CD4-positive, alpha-beta memory T cell (primary cell): ENCODE results near the gene SLC47A2. TPM values are rescaled to one million over a fixed set of nuclear protein-coding genes. Genes with fewer than 3 reads are reported as not detected.

ENCODE experiments used
- CTCF ChIA-PET: fragments of 350-600 bp; sonication (Branson Sonifier 250); formaldehyde crosslinking; loops from one replicate; lab custom pipeline; 2021; ENCODE audit warnings: inconsistent platforms; ENCODE audit not compliant: partially characterized antibody; lab: Charles Lee
- POLR2A ChIA-PET: fragments of 350-600 bp; sonication (Branson Sonifier 250); formaldehyde crosslinking; loops from one replicate; lab custom pipeline; 2021; ENCODE audit not compliant: partially characterized antibody; lab: Charles Lee
- DNase-seq, 5 donors: peaks; one replicate each; pipeline versions ENCODE4 v3.0.0 to v3.0.0-alpha.2; 2020 to 2022; ENCODE audit warnings: mixed read lengths in 1 of 5
- H3K27ac ChIP-seq: one replicate; pipeline ENCODE4 v1.7.0; 2013; ENCODE audit warnings: low read depth, low read length
- H3K27me3 ChIP-seq: 2 replicates; pipeline ENCODE4 v1.7.0; 2013; ENCODE audit warnings: mild to moderate bottlenecking, low read length, moderate library complexity; ENCODE audit not compliant: insufficient read depth
- H3K36me3 ChIP-seq: 2 replicates; pipeline ENCODE4 v1.7.0; 2013; ENCODE audit warnings: mild to moderate bottlenecking, low read length, moderate library complexity; ENCODE audit not compliant: insufficient read depth
- H3K4me1 ChIP-seq: 2 replicates; pipeline ENCODE4 v1.7.0; 2013; ENCODE audit warnings: mild to moderate bottlenecking, low read length, moderate library complexity; ENCODE audit not compliant: insufficient read depth
- H3K4me3 ChIP-seq, 2 donors: one replicate each; pipeline ENCODE4 v1.7.0; 2013; ENCODE audit warnings: low read length in 2 of 2, mild to moderate bottlenecking in 1 of 2
- H3K9me3 ChIP-seq, 2 donors: one replicate each; pipeline ENCODE4 v1.7.0; 2013; ENCODE audit warnings: low read length in 2 of 2, control low read depth in 1 of 2; ENCODE audit not compliant: control insufficient read depth in 1 of 2
- H3K27ac Mint-ChIP-seq, 7 donors: one replicate each; pipeline ENCODE4 v1.8.0; 2020 to 2021; ENCODE audit warnings: mixed read lengths in 7 of 7, mild to moderate bottlenecking in 6 of 7, inconsistent platforms in 3 of 7, moderate library complexity in 3 of 7
- H3K27me3 Mint-ChIP-seq, 2 donors: one replicate each; pipeline ENCODE4 v1.8.0; 2020 to 2021; ENCODE audit warnings: mixed read lengths in 2 of 2
- H3K36me3 Mint-ChIP-seq, 2 donors: one replicate each; pipeline ENCODE4 v1.8.0; 2020 to 2021; ENCODE audit warnings: mixed read lengths in 2 of 2, inconsistent platforms in 1 of 2, mild to moderate bottlenecking in 1 of 2
- H3K4me1 Mint-ChIP-seq, 4 donors: one replicate each; pipeline ENCODE4 v1.8.0; 2020 to 2021; ENCODE audit warnings: mixed read lengths in 4 of 4, mild to moderate bottlenecking in 1 of 4
- H3K4me3 Mint-ChIP-seq, 8 donors: one replicate each; pipeline ENCODE4 v1.8.0; 2020 to 2021; ENCODE audit warnings: mixed read lengths in 8 of 8, mild to moderate bottlenecking in 7 of 8, moderate library complexity in 6 of 8, inconsistent platforms in 3 of 8
- H3K9me3 Mint-ChIP-seq, 8 donors: one replicate each; pipeline ENCODE4 v1.8.0; 2020 to 2021; ENCODE audit warnings: mixed read lengths in 8 of 8, mild to moderate bottlenecking in 5 of 8, inconsistent platforms in 3 of 8, moderate library complexity in 1 of 8
- intact Hi-C: fragments of 100-400 bp; cut with micrococcal nuclease; formaldehyde crosslinking; loops from one replicate; pipeline ENCODE4 v1.15.1; 2023
- polyA plus RNA-seq, 2 donors: library from polyadenylated mRNA; unstranded; fragments of 300-500 nt; fragmentation: Illumina TruSeq; gene quantifications; one replicate each; pipeline ENCODE4 v1.2.3, GENCODE V29; 2021
- total RNA-seq, 2 experiments: library from RNA; stranded (reverse); gene quantifications; one replicate each; pipeline ENCODE4 v1.2.3, GENCODE V29; 2021

SLC47A2 gene
- total and polyA plus RNA-seq, 4 experiments from 2014 or later: not detected

DNA sequence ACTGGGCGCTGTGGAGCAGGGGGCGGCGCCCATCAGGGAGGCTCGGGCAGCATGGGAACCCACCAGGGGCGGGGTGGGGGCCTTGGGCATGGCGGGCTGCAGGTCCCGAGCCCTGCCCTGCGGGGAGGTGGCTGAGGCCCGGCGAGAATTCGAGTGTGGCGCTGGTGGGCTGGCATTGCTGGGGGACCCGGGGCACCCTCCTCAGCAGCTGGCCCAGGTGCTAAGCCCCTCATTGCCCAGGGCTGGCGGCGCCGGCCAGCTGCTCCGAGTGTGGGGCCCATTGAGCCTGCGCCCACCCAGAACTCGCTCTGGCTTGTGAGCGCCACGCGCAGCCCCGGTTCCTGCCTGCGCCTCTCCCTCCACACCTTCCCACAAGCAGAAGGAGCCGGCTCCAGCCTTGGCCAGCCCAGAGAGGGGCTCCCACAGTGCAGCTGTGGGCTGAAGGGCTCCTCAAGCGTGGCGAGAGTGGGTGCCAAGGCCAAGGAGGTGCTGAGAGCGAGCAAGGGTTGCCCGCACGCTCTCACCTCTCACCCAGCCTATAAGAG, 62.0 kb downstream of the SLC47A2 start:
- H3K4me3 Mint-ChIP-seq: no peak overlapping the region
- peaks cover 47 to 55% of the 10 kb centered on the region in 2 donors for H3K36me3 Mint-ChIP-seq
- no peaks in the 10 kb centered on the region for H3K27me3 Mint-ChIP-seq
- Histone ChIP-seq H3K4me3 (no peak overlapping the region), H3K4me1 (peaks cover 17% of the 10 kb centered on the region), H3K27me3 (no peaks in the 10 kb centered on the region), H3K36me3 (peaks cover 17% of the 10 kb centered on the region), H3K27ac (no peak overlapping the region), H3K9me3 (no peaks in the 10 kb centered on the region)
- no peak for DNase-seq
- peaks cover 10 to 20% (median 14%) of the 10 kb centered on the region in 4 donors for H3K4me1 Mint-ChIP-seq
- no peak overlapping the region for H3K27ac Mint-ChIP-seq
- CTCF ChIA-PET: interaction anchor here (1.3 to 3.2 kb wide), 2 partner anchors 10 to 91 kb away, joined by 5 to 11 read pairs; no protein-coding TSS in a partner anchor
- no peaks in the 10 kb centered on the region for H3K9me3 Mint-ChIP-seq
- POLR2A ChIA-PET: no interaction called here
- intact Hi-C loops: no loop called here

DNA sequence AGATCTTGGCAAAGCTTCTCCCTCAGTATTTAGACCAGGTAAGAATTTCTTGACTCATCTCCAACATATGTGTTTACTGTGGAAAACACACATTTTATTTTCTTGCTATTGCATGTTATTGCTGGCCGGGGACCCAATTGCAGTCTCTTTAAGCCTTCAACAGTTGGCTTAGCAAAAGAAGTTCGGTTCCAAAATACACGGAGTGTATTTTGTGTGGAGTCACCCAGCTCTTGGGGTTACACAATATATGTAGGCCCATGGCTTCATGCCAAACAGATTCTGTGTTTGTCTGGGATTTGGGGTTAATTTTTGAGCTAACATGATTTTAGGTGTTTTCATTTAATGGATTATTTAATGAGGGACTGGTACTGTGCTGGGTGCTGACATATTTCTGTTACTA, 63.8 kb downstream of the SLC47A2 start:
- Histone ChIP-seq H3K4me1 (peaks cover 25% of the 10 kb centered on the region), H3K27ac (no peak overlapping the region), H3K36me3 (peaks cover 17% of the 10 kb centered on the region), H3K4me3 (no peak overlapping the region), H3K9me3 (no peaks in the 10 kb centered on the region), H3K27me3 (no peaks in the 10 kb centered on the region)
- Mint-ChIP-seq H3K9me3 (no peaks in the 10 kb centered on the region), H3K27me3 (no peaks in the 10 kb centered on the region), H3K36me3 (peaks cover 44 to 48% of the 10 kb centered on the region in 2 donors), H3K27ac (no peak overlapping the region), H3K4me1 (peaks cover 19 to 27% (median 25%) of the 10 kb centered on the region in 4 donors), H3K4me3 (no peak overlapping the region)
- ChIA-PET POLR2A (no interaction called here), CTCF (interaction anchor here (1.0 to 1.5 kb wide), 3 partner anchors 92 to 139 kb away, joined by 3 to 4 read pairs (median 4); no protein-coding TSS in a partner anchor)
- no peak for DNase-seq
- intact Hi-C loops: no loop called here

DNA sequence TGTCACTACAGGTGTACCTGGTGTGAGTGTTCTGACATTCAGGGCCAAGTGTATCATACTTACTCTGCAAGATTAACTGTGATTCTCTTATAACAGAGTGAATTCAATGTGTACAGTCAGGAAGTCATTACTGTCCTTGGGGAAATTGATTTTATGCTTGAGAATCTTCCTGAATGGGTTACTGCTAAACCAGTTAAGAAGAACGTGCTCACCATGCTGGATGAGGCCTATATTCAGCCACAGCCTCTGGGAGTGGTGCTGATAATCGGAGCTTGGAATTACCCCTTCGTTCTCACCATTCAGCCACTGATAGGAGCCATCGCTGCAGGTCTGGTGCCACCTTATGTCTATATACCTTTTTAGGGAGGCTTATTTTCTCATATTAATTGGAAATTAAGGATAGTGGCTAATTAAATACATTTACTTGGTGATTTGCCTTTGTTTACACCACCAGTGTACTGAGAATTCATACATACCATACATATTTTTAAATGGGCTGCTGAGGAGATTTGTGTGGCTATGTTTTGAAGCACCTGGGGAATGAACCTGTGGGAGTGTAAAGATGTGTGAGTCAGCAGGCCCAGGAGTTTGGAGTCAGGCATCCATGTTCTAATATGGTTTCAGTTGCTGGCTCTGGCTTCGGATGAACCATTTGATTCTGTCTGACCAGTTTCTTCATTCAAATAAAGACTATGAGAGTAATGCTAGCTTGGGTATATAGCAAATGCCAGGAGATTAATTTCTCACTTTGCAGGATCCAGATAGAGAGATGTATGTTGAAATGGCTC, 64.7 kb downstream of the SLC47A2 start:
- H3K4me3 ChIP-seq: no peak overlapping the region
- DNase-seq: no peak
- ChIA-PET POLR2A (no interaction called here), CTCF (interaction anchor here (1.5 kb wide), 1 partner anchor 93 kb away, joined by 4 read pairs; no protein-coding TSS in a partner anchor)
- intact Hi-C loops: no loop called here
- Mint-ChIP-seq H3K27ac (peak overlapping the region in 2 of 7 donors; percentile 31 to 43), H3K4me3 (peak overlapping the region in 1 of 8 donors; percentile 16), H3K36me3 (peaks cover 39 to 45% of the 10 kb centered on the region in 2 donors), H3K9me3 (no peaks in the 10 kb centered on the region), H3K27me3 (no peaks in the 10 kb centered on the region), H3K4me1 (peaks cover 21 to 32% (median 30%) of the 10 kb centered on the region in 4 donors)
- H3K9me3 ChIP-seq: no peaks in the 10 kb centered on the region
- no peaks in the 10 kb centered on the region for H3K27me3 ChIP-seq
- H3K4me1 ChIP-seq: peaks cover 26% of the 10 kb centered on the region
- peaks cover 11% of the 10 kb centered on the region for H3K36me3 ChIP-seq
- no peak overlapping the region for H3K27ac ChIP-seq

DNA sequence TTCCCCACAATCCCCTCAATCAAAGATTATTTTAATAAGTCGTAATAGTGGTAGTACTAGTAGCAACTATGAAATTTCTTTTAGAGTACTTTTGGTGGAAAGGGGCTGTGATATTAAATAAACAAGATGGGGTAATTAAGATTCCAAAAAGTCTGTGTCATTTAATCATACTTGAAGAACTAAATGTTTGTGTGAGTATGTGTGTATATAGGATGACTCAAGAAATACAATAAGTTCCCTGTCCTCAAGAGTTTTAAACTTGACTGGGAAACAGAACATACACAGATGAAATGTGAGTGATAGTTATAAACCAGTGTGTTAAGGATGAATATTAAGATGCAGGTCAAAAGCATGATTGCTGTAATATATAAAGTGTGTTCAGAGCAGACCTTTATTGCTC, 65.6 kb downstream of the SLC47A2 start:
- H3K36me3 ChIP-seq: peaks cover 3% of the 10 kb centered on the region
- CTCF ChIA-PET: no interaction called here
- peaks cover 26% of the 10 kb centered on the region for H3K4me1 ChIP-seq
- H3K36me3 Mint-ChIP-seq: peaks cover 31 to 37% of the 10 kb centered on the region in 2 donors
- no peaks in the 10 kb centered on the region for H3K27me3 ChIP-seq
- no peaks in the 10 kb centered on the region for H3K27me3 Mint-ChIP-seq
- DNase-seq: no peak
- H3K9me3 Mint-ChIP-seq: no peaks in the 10 kb centered on the region
- POLR2A ChIA-PET: no interaction called here
- H3K4me1 Mint-ChIP-seq: peaks cover 23 to 35% (median 32%) of the 10 kb centered on the region in 4 donors
- intact Hi-C loops: no loop called here
- H3K27ac ChIP-seq: no peak overlapping the region
- peak overlapping the region in 6 of 8 donors; percentile 2 to 95 (median 25) for H3K4me3 Mint-ChIP-seq
- H3K27ac Mint-ChIP-seq: peak overlapping the region in 1 of 7 donors; percentile 53
- no peak overlapping the region for H3K4me3 ChIP-seq
- H3K9me3 ChIP-seq: no peaks in the 10 kb centered on the region

DNA sequence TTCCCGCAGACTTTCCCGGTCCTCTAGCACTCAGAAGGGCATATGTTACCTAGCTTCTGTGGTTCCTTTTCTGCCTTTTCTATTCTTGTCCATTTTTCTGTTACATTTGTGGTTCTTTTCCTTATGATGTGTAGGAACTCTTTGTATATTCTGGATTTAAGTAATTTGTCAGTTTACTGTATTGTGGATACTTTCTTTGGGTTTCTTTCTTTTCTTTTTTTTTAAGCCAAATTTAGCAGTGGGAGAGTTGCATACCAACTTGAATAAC, 67.2 kb downstream of the SLC47A2 start:
- intact Hi-C loops: loop anchor here (5.0 kb wide), 2 partner anchors 118 to 272 kb away; partner anchors contain the start of gene MAPK7
- DNase-seq: no peak
- H3K27me3 ChIP-seq: no peaks in the 10 kb centered on the region
- Mint-ChIP-seq H3K4me3 (peak overlapping the region; percentile 93 to 98 (median 94)), H3K4me1 (peaks cover 21 to 41% (median 32%) of the 10 kb centered on the region in 4 donors), H3K36me3 (peaks cover 19 to 25% of the 10 kb centered on the region in 2 donors), H3K27me3 (no peaks in the 10 kb centered on the region), H3K9me3 (no peaks in the 10 kb centered on the region), H3K27ac (peak overlapping the region in 6 of 7 donors; percentile 19 to 91 (median 84))
- H3K4me1 ChIP-seq: peaks cover 26% of the 10 kb centered on the region
- H3K9me3 ChIP-seq: no peaks in the 10 kb centered on the region
- H3K4me3 ChIP-seq: peak overlapping the region; percentile 33 to 86
- H3K36me3 ChIP-seq: no peaks in the 10 kb centered on the region
- peak overlapping the region; percentile 54 for H3K27ac ChIP-seq
- POLR2A ChIA-PET: interaction anchor here (1.4 to 3.0 kb wide), 11 partner anchors 8 to 329 kb away, joined by 4 to 14 read pairs (median 5); partner anchors contain the start of genes AKAP10 and MAPK7
- CTCF ChIA-PET: interaction anchor here (1.4 to 4.3 kb wide), 6 partner anchors 9 to 286 kb away, joined by 4 to 32 read pairs (median 15); partner anchors contain the start of gene B9D1

DNA sequence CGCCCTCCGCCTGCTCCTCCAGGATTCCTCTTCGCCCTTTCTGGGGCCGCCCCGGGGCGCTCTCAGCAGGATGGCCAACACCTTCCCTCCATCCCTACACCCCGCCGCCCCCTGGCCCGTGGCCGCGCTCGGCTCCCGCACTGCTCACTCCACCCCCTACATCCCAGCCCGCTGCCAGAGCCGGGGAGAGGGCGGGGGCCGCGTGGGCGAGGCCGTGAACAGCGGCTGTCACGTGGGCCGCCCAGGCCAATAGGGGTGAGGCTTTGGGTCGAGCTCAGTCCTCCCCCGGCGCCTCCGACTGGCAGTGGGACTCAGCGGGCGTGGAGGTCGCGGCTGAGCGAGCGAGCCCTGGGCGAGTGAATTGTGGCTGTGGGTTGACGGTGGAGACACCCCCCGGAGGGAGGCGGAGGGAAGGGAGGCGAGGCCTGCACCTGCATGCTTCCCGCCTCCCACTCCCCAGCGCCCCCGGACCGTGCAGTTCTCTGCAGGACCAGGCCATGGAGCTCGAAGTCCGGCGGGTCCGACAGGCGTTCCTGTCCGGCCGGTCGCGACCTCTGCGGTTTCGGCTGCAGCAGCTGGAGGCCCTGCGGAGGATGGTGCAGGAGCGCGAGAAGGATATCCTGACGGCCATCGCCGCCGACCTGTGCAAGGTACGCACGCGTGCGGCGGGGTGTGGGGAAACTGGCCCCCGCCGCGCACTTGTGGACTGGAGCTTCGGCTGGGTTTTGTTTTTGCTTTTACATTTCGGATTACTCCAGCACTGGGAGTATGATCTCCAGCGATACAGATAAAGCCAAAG, 67.7 kb downstream of the SLC47A2 start, which contains the start of gene ALDH3A2:
TSS of gene ALDH3A2 (plus strand) at position 277 of the 799 bp plus-strand sequence. CDS start at position 498, 221 bp downstream.
- peak within 1 kb of the TSS; percentile 54 for H3K27ac ChIP-seq
- H3K9me3 Mint-ChIP-seq: no peaks in the 10 kb centered on the region
- CTCF ChIA-PET: interaction anchor here (0.8 to 4.3 kb wide), 15 partner anchors 8 to 286 kb away, joined by 4 to 32 read pairs (median 12); partner anchors contain the start of gene B9D1

More for the DNA sequence above, 67.7 kb downstream of the SLC47A2 start, which contains the start of gene ALDH3A2:
- Mint-ChIP-seq H3K4me3 (peak within 1 kb of the TSS; percentile 93 to 98 (median 94)), H3K27ac (peak within 1 kb of the TSS; percentile 83 to 97 (median 94)), H3K36me3 (peaks cover 15 to 22% of the 10 kb centered on the region in 2 donors), H3K27me3 (no peaks in the 10 kb centered on the region), H3K4me1 (peaks cover 21 to 41% (median 32%) of the 10 kb centered on the region in 4 donors)
- DNase-seq: peak; percentile 89 to 95 (median 89)
- POLR2A ChIA-PET: interaction anchor here (1.1 to 3.0 kb wide), 15 partner anchors 9 to 1394 kb away, joined by 4 to 14 read pairs (median 4); partner anchors contain the start of genes AKAP10, MAPK7 and USP22
- Histone ChIP-seq H3K36me3 (no peaks in the 10 kb centered on the region), H3K4me3 (peak within 1 kb of the TSS; percentile 33 to 86), H3K27me3 (no peaks in the 10 kb centered on the region), H3K9me3 (no peaks in the 10 kb centered on the region), H3K4me1 (peaks cover 26% of the 10 kb centered on the region)
- intact Hi-C loops: loop anchor here (1.0 to 5.0 kb wide), 3 partner anchors 119 to 271 kb away; partner anchors contain the start of gene MAPK7
